Ishikawa (cell line): ENCODE measurements around the gene GSS.

Source experiments
- CEBPB ChIP-seq: IDR thresholded peaks from 2 replicates; pipeline ENCODE4 v1.6.1; 2012
- CREB1 ChIP-seq: IDR thresholded peaks from 2 replicates; pipeline ENCODE4 v1.6.1; 2012; ENCODE audit warnings: low read depth
- EGR1 ChIP-seq: IDR thresholded peaks from 2 replicates; pipeline ENCODE4 v1.6.1; 2012
- EP300 ChIP-seq: IDR thresholded peaks from 2 replicates; pipeline ENCODE4 v1.6.1; 2012; ENCODE audit warnings: borderline replicate concordance
- FOXM1 ChIP-seq: IDR thresholded peaks from 2 replicates; pipeline ENCODE4 v1.6.1; 2012; ENCODE audit warnings: low read depth, borderline replicate concordance
- MAX ChIP-seq: IDR thresholded peaks from 2 replicates; pipeline ENCODE4 v1.6.1; 2012
- NFIC ChIP-seq: IDR thresholded peaks from 2 replicates; pipeline ENCODE4 v1.6.1; 2012
- RAD21 ChIP-seq: IDR thresholded peaks from 2 replicates; pipeline ENCODE4 v1.6.1; 2012; ENCODE audit warnings: low read depth
- REST ChIP-seq: IDR thresholded peaks from 2 replicates; pipeline ENCODE4 v1.6.1; 2012; ENCODE audit warnings: low read depth, mild to moderate bottlenecking
- TAF1 ChIP-seq: IDR thresholded peaks from 2 replicates; pipeline ENCODE4 v1.6.1; 2012; ENCODE audit warnings: low read depth, mild to moderate bottlenecking
- TCF12 ChIP-seq: IDR thresholded peaks from 2 replicates; pipeline ENCODE4 v1.6.1; 2012; ENCODE audit warnings: low read depth
- TEAD4 ChIP-seq: IDR thresholded peaks from 2 replicates; pipeline ENCODE4 v1.6.1; 2012
- YY1 ChIP-seq: IDR thresholded peaks from 2 replicates; pipeline ENCODE4 v1.6.1; 2012; ENCODE audit warnings: low read depth
- ZBTB7A ChIP-seq: IDR thresholded peaks from 2 replicates; pipeline ENCODE4 v1.6.1; 2012; ENCODE audit warnings: low read depth
- TF ChIP-seq, protein P1 (sequence below): IDR thresholded peaks from 2 replicates; pipeline ENCODE4 v1.6.1; 2012

The GSS gene

GRCh38 chr20:34883809-34884208 is 71.8 kb downstream of the GSS start:
- TF ChIP-seq FOXM1 (no peak), YY1 (no peak), NFIC (no peak), MAX (no peak), ZBTB7A (no peak), CEBPB (no peak), TAF1 (no peak), REST (no peak), TEAD4 (no peak), EGR1 (no peak)
- TF ChIP-seq, protein P1, sequence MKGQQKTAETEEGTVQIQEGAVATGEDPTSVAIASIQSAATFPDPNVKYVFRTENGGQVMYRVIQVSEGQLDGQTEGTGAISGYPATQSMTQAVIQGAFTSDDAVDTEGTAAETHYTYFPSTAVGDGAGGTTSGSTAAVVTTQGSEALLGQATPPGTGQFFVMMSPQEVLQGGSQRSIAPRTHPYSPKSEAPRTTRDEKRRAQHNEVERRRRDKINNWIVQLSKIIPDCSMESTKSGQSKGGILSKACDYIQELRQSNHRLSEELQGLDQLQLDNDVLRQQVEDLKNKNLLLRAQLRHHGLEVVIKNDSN = no peak

GRCh38 chr20:34883087-34883688 is 72.4 kb downstream of the GSS start:
- TF ChIP-seq YY1 (no peak), ZBTB7A (no peak), CEBPB (no peak)

GRCh38 chr20:34881689-34882088 is 73.9 kb downstream of the GSS start:
- no peak for TF ChIP-seq EP300
- TF ChIP-seq REST = no peak
- TF ChIP-seq TAF1 = no peak
- no peak for TF ChIP-seq EGR1
- no peak for TF ChIP-seq FOXM1
- no peak for TF ChIP-seq CREB1
- no peak for TF ChIP-seq YY1
- TF ChIP-seq, protein P1 = no peak
- no peak for TF ChIP-seq CEBPB
- no peak for TF ChIP-seq RAD21
- no peak for TF ChIP-seq TCF12
- TF ChIP-seq TEAD4 = no peak
- no peak for TF ChIP-seq NFIC
- TF ChIP-seq MAX = no peak
- no peak for TF ChIP-seq ZBTB7A

DNA sequence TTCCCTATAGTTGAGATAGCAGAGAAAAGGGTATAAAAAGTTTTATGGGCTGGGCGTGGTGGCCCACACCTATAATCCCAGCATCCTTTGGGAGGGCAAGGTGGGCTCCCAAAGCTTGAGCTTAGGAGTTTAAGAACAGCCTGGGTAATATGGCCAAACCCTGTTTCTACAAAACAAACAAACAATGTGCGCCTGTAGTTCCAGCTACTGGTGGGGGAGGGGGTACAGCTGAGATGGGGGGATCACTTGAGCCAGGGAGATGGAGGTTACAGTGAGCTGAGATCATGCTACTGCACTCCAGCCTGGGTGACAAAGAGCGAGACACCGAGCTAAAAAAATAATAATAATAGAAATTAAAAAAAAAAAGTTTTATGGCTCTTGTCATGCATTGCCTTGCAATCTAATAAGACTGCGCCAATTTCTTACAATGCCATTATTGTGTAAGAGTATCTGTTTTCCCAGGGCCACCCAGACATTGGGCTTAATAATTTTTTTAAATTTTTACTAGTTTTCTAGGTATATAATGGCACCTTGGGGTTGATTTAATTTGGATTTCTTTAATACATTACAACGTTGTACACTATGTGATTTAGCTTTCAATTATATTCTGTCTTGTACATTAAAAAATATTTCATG is 75.3 kb downstream of the GSS start:
- TF ChIP-seq ZBTB7A (no peak), NFIC (no peak), RAD21 (no peak), EGR1 (no peak), CREB1 (no peak), FOXM1 (no peak), TCF12 (no peak), MAX (no peak), CEBPB (no peak), EP300 (no peak)
- TF ChIP-seq, protein P1 = no peak
